ENCODE results near the gene SESN1.

Gene SESN1

GRCh38 chr6:108961077-108961476 is 133.6 kb downstream of the SESN1 start:
- no peak for ATAC-seq
- Mint-ChIP-seq H3K4me1 (peaks cover 18% of the 10 kb centered on the region), H3K27ac (no peak overlapping the region), H3K4me3 (no peak overlapping the region), H3K9me3 (no peaks in the 10 kb centered on the region), H3K36me3 (no peaks in the 10 kb centered on the region)
- no peak for DNase-seq (ENCODE audit: low spot score in 2 of 2)

DNA sequence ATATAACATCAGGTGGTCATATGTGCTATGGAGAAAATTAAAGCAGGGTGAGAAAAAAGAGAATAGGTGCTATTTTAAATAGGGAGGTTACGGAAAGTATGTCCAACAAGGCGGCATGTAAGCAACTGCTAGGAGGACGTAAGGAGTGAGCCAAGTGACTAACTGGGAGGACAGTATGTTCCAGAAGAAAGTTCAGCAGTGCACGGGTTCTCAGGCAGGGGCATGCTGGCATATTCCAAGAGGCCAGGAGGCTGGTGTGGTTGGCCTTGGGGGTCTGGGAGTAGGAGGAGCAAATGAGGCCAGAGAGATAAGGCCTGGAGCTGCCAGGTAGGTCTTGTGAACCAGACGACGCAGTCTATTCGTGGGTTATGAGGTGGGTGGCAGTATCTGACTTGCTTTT is 134.0 kb downstream of the SESN1 start:
- no peaks in the 10 kb centered on the region for H3K36me3 Mint-ChIP-seq
- DNase-seq (ENCODE audit: low spot score in 2 of 2): no peak
- H3K27ac Mint-ChIP-seq: no peak overlapping the region
- H3K4me3 Mint-ChIP-seq: no peak overlapping the region
- peaks cover 21% of the 10 kb centered on the region for H3K4me1 Mint-ChIP-seq
- ATAC-seq: no peak
- no peaks in the 10 kb centered on the region for H3K9me3 Mint-ChIP-seq

- ATAC-seq (peak; percentile 87), DNase-seq (ENCODE audit: low spot score in 2 of 2) (no peak)
- no peak overlapping the region for H3K4me3 Mint-ChIP-seq
- no peaks in the 10 kb centered on the region for H3K9me3 Mint-ChIP-seq
- peaks cover 25% of the 10 kb centered on the region for H3K4me1 Mint-ChIP-seq
- H3K36me3 Mint-ChIP-seq: no peaks in the 10 kb centered on the region
- no peak overlapping the region for H3K27ac Mint-ChIP-seq
Measured at GRCh38 chr6:108959972-108960582, 134.6 kb downstream of the SESN1 start.

DNA sequence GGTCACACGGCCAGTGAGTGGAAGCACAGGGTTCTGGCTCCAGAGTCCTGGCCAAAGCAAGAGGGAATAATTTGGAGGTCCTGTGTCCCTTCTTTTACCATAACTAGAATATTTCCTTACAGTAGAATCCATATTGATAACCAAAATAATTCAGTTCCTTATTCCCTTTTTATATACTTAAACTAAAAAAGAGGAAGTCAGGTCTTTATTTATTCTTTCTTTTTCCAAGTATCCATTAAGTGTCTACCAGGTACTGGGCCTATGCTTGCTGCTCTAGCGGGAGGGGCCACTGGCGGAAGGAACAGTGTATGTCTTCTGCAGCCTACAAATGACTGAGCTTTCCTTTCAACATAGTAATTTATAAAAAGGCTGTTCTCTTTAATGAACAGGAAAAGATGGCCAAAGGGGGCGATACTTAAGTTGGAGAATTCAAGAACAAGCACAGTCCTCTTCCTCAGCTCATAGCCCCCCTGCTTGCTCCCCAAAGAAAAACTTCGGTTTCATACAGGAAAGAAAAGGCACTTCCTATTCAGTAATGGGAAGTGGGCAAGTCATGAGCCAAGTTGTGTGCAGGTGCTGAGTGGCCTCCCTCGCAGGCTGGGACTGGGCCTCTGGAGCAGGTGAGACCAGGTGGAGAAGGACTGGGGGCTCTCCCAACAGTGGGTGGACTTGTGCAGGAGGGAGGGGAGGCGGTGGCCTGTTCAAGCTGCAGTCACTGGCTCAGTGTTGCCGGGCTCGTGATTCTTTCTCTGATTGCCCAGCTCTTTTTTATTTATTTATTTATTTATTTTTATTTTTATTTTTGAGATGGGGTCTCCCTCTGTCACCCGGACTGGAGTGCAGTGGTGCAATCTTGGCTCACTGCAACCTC is 135.5 kb downstream of the SESN1 start:
- Mint-ChIP-seq H3K4me1 (peaks cover 25% of the 10 kb centered on the region), H3K27ac (peak overlapping the region; percentile 11), H3K4me3 (no peak overlapping the region), H3K36me3 (no peaks in the 10 kb centered on the region), H3K9me3 (no peaks in the 10 kb centered on the region)
- DNase-seq (ENCODE audit: low spot score in 2 of 2): no peak
- ATAC-seq: no peak

GRCh38 chr6:108957221-108957620 is 137.4 kb downstream of the SESN1 start:
- Mint-ChIP-seq H3K36me3 (no peaks in the 10 kb centered on the region), H3K4me1 (peaks cover 25% of the 10 kb centered on the region), H3K4me3 (no peak overlapping the region), H3K27ac (no peak overlapping the region), H3K9me3 (no peaks in the 10 kb centered on the region)
- ATAC-seq (no peak), DNase-seq (ENCODE audit: low spot score in 2 of 2) (no peak)

DNA sequence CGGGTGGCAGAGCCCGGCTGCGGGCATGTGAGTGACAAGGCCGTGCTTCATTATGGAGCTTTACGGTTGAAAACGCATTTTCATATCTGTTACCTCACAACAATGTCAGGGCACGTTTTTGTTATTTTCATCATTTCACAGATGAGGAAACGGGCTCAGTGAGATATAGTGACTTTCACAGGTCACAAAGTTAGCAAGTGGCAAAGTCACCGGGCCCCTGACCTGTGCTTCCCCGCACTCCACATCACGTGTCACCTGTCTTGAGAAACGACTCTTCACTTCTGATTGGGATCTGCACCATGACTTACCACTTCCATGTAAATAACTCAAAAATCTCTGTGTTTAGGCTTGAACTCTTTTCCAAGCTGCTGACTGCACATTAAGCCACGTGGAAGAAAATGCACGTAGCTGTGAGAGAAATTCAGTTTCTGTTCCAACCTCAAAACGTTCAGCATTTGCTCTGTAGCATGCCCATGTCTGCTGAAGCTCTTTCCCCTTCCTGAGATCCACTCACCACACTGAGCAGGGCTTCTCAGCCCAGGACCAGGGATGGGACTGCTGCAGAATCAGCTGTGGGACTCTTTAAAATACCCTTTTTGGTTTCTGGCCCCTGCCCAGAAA is 139.2 kb downstream of the SESN1 start:
- H3K4me1 Mint-ChIP-seq: peaks cover 20% of the 10 kb centered on the region
- ATAC-seq: no peak
- no peak for DNase-seq (ENCODE audit: low spot score in 2 of 2)
- H3K27ac Mint-ChIP-seq: peak overlapping the region; percentile 20
- no peak overlapping the region for H3K4me3 Mint-ChIP-seq
- no peaks in the 10 kb centered on the region for H3K36me3 Mint-ChIP-seq
- no peaks in the 10 kb centered on the region for H3K9me3 Mint-ChIP-seq

DNA sequence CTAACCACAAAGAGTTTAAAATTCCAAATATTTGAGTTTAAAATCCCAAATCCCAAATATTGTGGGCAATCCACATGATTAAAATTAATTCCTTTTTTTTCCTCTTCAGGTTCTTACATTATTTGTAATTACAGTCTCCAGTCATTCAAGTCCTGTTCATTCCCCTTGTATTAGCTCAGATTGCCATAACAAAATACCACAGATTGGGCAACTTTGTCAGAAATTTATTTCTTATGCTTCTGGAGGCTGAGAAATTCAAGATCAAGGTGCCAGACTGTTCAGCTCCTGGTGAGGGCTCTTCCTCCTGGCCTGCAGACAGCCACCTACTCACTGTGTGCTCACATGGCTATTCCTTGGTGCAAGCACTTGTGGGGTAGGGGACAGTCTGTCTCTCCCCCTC is 141.0 kb downstream of the SESN1 start:
- ATAC-seq (no peak), DNase-seq (ENCODE audit: low spot score in 2 of 2) (no peak)
- Mint-ChIP-seq H3K4me1 (peaks cover 7% of the 10 kb centered on the region), H3K9me3 (no peaks in the 10 kb centered on the region), H3K36me3 (no peaks in the 10 kb centered on the region), H3K4me3 (no peak overlapping the region), H3K27ac (no peak overlapping the region)

DNA sequence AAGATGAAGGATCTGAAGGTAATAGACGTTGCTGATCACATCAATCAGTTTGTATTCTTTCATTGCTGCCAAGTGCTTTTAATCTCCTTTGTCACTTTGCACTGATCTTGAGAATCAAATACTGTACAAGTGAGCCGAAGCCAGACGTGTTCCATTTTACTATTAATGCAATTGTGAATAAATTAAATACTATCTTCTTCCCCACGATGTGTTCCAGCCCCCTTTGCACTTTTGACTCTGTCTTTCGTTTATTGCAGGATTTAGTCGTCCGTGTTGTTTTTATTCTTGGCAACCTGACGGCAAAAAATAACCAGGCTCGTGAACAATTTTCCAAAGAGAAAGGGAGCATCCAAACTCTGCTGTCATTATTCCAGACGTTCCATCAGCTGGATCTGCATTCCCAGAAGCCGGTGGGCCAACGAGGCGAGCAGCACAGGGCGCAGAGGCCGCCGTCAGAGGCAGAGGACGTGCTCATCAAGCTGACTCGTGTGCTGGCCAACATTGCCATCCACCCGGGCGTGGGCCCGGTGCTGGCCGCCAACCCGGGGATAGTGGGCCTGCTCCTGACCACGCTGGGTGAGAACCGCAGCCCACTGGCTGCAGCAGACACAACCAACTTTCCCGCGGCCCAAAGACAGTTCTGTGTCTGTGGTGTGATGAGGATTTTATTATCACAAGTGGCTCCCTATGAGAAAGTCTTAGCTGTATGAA is 141.7 kb downstream of the SESN1 start:
- DNase-seq (ENCODE audit: low spot score in 2 of 2) (no peak), ATAC-seq (no peak)
- Mint-ChIP-seq H3K36me3 (no peaks in the 10 kb centered on the region), H3K27ac (no peak overlapping the region), H3K4me3 (no peak overlapping the region), H3K4me1 (peaks cover 7% of the 10 kb centered on the region), H3K9me3 (no peaks in the 10 kb centered on the region)

DNA sequence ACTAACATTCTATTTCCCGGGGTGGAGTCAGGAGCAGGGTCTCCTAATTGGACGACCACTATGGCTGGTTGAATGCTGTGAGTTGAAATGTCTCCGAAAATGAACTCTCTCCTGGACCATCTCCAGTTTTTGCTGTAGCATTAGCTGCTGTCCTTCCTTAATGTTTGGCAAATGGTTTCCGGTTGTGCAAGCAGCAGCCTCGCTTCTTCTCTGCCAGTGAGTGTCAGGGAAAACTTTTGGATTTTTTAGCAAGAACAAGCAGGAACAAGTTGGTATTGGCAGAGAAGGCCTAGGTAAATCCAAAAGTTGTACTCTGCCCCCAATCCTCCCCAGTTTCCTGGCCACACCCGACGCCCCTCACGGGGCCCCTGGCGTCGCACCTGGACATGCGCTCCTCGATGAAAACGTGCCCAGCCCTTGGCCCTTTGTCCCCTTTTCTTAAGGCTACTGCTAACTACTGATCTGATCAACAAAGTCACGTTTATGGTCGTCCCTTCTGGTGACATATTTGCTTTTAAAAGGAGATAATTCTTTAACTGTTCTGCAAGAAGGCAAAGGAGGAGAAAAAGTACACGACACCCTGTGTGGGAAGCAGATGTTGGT is 143.2 kb downstream of the SESN1 start:
- Mint-ChIP-seq H3K36me3 (no peaks in the 10 kb centered on the region), H3K4me3 (no peak overlapping the region), H3K9me3 (no peaks in the 10 kb centered on the region), H3K4me1 (peaks cover 18% of the 10 kb centered on the region), H3K27ac (no peak overlapping the region)
- ATAC-seq (no peak), DNase-seq (ENCODE audit: low spot score in 2 of 2) (no peak)

- H3K4me3 Mint-ChIP-seq: no peak overlapping the region
- H3K9me3 Mint-ChIP-seq: no peaks in the 10 kb centered on the region
- no peaks in the 10 kb centered on the region for H3K36me3 Mint-ChIP-seq
- DNase-seq (ENCODE audit: low spot score in 2 of 2) (no peak), ATAC-seq (no peak)
- peak overlapping the region; percentile 41 for H3K27ac Mint-ChIP-seq
- peaks cover 11% of the 10 kb centered on the region for H3K4me1 Mint-ChIP-seq
Measured at GRCh38 chr6:108948181-108948661, 146.4 kb downstream of the SESN1 start.

DNA sequence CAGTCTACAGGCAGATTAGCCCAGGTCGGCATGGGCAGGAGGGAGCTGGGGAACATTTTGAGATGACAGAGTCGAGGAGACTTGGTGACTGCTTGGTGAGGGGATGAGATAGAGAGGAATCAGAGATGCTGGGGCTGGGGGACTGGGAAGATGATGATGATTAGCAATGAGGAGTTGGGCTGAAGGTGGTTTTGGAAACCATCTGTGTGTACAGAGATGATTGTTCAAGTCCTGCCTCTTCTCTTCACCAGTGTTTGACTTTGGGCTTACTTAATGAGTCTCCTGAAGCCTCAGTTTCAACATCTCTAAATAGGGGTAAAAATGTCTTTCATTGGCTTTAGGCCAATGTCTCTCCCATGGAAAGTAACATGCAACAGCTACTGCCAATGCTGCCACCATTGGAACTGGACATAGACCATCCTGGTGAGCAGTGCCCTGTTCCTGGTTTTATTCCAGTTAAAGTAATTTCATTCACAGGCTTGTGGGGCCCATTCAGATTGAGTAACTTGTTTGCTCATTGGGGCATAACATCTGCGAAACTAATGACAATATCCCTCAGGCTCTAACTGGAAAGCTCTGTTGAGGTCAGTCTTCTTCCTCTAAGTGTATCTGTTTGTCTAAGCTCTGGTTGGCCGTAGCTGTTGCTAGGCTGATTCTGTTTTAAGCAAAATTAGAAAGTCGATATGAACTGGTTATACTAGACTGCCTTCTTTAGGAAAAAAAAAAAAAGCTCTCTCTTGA is 147.4 kb downstream of the SESN1 start:
- no peak for DNase-seq (ENCODE audit: low spot score in 2 of 2)
- H3K36me3 Mint-ChIP-seq: no peaks in the 10 kb centered on the region
- H3K27ac Mint-ChIP-seq: no peak overlapping the region
- peak; percentile 66 for ATAC-seq
- no peak overlapping the region for H3K4me3 Mint-ChIP-seq
- H3K9me3 Mint-ChIP-seq: no peaks in the 10 kb centered on the region
- H3K4me1 Mint-ChIP-seq: peaks cover 19% of the 10 kb centered on the region

- Mint-ChIP-seq H3K36me3 (no peaks in the 10 kb centered on the region), H3K27ac (no peak overlapping the region), H3K9me3 (no peaks in the 10 kb centered on the region), H3K4me1 (peaks cover 22% of the 10 kb centered on the region), H3K4me3 (no peak overlapping the region)
- peak; percentile 58 for ATAC-seq
- DNase-seq (ENCODE audit: low spot score in 2 of 2): no peak
Measured at GRCh38 chr6:108946695-108947094, 148.0 kb downstream of the SESN1 start.

DNA sequence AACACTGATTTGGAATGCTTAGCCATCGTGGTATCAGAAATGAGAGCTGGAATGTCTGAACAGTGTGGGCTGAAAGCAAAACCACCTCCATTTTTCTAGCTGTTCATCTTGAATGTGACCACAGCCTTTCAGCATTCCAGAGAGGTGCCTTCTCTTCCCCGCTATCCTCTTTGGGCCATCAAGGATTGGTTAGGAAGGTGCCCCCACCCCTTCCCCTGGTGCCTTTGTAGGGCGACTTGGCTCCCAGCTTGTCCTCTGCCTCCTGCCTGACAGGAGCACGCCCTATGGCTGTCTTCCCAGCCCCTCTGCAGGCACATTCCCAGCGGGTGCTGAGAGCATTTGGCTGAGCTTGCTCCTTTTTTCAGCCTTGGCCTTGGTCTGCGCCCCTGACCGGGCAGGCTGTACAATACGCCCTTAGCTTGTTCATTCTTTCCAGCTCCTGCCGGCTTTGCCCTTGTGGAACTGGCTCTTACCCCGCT is 148.9 kb downstream of the SESN1 start:
- H3K9me3 Mint-ChIP-seq: no peaks in the 10 kb centered on the region
- DNase-seq (ENCODE audit: low spot score in 2 of 2) (no peak), ATAC-seq (no peak)
- H3K4me1 Mint-ChIP-seq: peaks cover 22% of the 10 kb centered on the region
- H3K4me3 Mint-ChIP-seq: no peak overlapping the region
- no peak overlapping the region for H3K27ac Mint-ChIP-seq
- no peaks in the 10 kb centered on the region for H3K36me3 Mint-ChIP-seq
